GDM1 (cell line): ENCODE results near the gene ZNF750.
"Not testable (repeated sequence)": the region's sequence is repeated elsewhere in the genome, so short reads cannot be mapped to it uniquely, and the experiment has no call there.

Experiments used
- DNase-seq: peaks from one replicate; lab custom pipeline; 2025; lab: John Stamatoyannopoulos, UW

Gene ZNF750

GRCh38 chr17:82793974-82794630, 45.7 kb downstream of the ZNF750 start:
- DNase-seq: no peak

- no peak for DNase-seq
These were observed 48.3 kb downstream of the ZNF750 start for GRCh38 chr17:82791532-82791931.

- DNase-seq: no peak
These were observed 49.4 kb downstream of the ZNF750 start for GRCh38 chr17:82790391-82790790.

DNA sequence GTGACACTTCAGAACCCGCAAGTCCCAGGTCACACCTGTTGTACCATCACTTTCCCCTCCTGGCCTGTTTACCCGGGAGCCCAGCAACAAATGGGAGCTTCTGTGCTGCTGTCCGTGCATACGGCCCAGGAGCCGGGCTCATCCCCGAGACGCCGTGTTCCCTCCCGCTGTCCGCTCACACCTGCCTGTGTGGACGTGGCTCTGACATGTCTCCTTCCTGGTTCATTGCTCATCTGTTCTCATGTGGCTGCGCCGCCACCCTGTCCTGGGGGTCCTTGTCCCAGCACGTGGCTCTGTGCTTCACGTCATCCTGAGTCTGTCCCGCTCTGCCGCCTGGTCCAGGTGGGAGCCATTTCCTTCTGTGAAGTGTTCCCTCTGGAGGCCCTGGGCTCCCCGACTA, 50.0 kb downstream of the ZNF750 start:
- no peak for DNase-seq

GRCh38 chr17:82789051-82789592, 50.7 kb downstream of the ZNF750 start:
- no peak for DNase-seq

GRCh38 chr17:82788206-82789001, 51.4 kb downstream of the ZNF750 start:
- no peak for DNase-seq

DNA sequence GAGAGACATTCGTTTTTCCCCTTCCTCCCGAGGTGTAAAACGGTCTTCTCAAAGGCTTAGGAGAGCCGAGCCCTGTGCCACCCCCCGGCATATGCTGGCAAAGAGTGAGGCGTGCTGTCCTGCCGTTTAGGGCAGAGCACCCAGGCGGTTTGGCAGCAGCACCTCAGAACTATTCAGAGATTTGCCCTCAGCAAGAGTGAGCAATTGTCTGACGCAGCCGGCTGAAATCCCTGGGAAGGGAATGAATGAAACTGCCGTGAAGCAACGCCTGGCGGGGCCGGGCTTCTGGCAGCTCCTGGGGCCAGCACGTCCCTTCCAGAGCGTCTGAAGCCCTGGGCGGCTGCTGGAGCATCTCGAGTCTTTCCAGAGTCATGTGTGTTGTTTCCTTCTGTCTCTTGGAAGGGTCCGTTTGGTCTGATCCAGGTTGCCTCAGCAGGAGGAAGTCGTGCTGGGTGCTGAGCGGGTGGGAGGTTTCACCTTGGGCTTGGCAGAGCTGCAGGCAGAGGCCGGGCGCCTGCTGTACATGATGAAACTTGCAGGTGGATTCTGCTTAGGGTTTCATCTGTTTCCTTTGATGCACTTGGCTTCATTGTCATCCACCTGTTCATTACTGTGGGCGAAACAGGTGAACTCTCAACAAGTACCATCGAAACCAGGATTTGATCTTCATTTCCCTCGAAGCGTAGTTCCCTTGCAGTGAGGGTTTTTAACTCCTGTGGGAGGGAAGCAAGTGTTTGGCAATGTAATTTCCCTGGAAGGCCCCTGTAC, 52.6 kb downstream of the ZNF750 start:
- no peak for DNase-seq

- DNase-seq: no peak
These were observed 53.4 kb downstream of the ZNF750 start for GRCh38 chr17:82786427-82786826.

DNA sequence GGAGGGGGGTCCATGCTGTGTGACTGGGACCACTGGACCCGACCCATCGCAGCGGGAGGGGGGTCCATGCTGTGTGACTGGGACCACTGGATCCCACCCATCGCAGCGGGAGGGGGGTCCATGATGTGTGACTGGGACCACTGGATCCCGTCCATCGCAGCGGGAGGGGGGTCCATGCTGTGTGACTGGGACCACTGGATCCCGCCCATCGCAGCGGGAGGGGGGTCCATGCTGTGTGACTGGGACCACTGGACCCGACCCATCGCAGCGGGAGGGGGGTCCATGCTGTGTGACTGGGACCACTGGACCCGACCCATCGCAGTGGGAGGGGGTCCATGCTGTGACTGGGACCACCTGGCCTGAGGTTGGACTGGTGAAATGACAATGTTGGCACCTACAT, 54.2 kb downstream of the ZNF750 start:
- not testable (repeated sequence) for DNase-seq

DNA sequence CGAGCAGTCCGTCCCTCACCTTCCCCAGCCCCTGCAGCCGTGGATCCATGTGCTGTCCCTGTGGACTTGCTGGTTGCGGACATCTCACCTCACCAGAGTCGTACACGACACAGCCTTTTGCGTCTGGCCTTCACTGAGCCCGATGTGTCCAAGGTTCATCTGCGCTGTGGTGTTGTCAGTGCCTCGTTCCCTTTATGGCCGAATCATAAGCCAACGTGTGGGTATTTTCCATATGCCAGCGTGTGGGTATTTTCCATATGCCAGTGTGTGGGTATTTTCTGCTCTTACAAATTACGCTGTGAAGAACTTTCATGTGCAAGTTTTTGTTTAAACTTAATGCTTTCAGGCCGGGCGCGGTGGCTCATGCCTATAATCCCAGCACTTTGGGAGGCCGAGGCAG, 56.3 kb downstream of the ZNF750 start:
- no peak for DNase-seq

- peak; percentile 31 for DNase-seq
These were observed 57.1 kb downstream of the ZNF750 start for GRCh38 chr17:82782657-82783207.

GRCh38 chr17:82781894-82782274, 57.9 kb downstream of the ZNF750 start:
- peak; percentile 74 for DNase-seq

GRCh38 chr17:82780971-82781893, 58.6 kb downstream of the ZNF750 start:
- no peak for DNase-seq

GRCh38 chr17:82780195-82780594, 59.6 kb downstream of the ZNF750 start:
- no peak for DNase-seq

DNA sequence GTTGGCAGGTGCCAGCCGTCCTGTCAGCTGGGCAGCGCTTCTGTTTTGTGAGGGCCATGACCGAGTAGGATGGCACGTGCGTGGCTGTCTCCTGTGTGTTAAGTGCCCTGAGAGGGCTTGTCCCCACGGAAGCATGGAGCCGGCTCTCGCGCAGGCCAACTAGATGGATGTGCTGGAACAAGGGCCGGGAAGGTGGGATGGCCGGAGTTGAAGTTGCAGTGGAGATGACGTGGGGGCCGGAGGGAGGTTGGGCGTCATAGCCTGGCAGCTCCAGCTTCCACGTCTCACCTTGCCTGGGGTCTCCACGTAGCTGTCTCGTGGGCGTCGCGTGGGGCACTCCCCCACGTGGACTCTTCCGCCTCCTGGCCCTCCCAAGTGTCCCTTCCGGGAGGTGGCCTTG, 60.3 kb downstream of the ZNF750 start:
- no peak for DNase-seq
